ENCODE data around the gene CLEC2D.

CLEC2D gene

GRCh38 chr12:9651265-9651729 is 18.2 kb upstream of the CLEC2D start:
- DNase-seq (ENCODE audit: extremely low read depth, low read depth), result no peak
- H3K4me3 ChIP-seq (replicated peaks; ENCODE audit: low read depth, low read length), result no peak overlapping the region
- no peak for TF ChIP-seq CTCF (IDR thresholded peaks at IDR 0.05; ENCODE audit: low read depth, low read length, missing control alignments)

GRCh38 chr12:9660046-9660445 is 9.5 kb upstream of the CLEC2D start:
- no peak for TF ChIP-seq CTCF (IDR thresholded peaks at IDR 0.05; ENCODE audit: low read depth, low read length, missing control alignments)
- no peak for DNase-seq (ENCODE audit: extremely low read depth, low read depth)
- no peak overlapping the region for H3K4me3 ChIP-seq (replicated peaks; ENCODE audit: low read depth, low read length)

GRCh38 chr12:9661720-9662119 is 7.8 kb upstream of the CLEC2D start:
- no peak for DNase-seq (ENCODE audit: extremely low read depth, low read depth)
- no peak for TF ChIP-seq CTCF (IDR thresholded peaks at IDR 0.05; ENCODE audit: low read depth, low read length, missing control alignments)
- no peak overlapping the region for H3K4me3 ChIP-seq (replicated peaks; ENCODE audit: low read depth, low read length)

GRCh38 chr12:9662488-9662887 is 7.0 kb upstream of the CLEC2D start:
- no peak for DNase-seq (ENCODE audit: extremely low read depth, low read depth)
- TF ChIP-seq CTCF (IDR thresholded peaks at IDR 0.05; ENCODE audit: low read depth, low read length, missing control alignments), result no peak
- no peak overlapping the region for H3K4me3 ChIP-seq (replicated peaks; ENCODE audit: low read depth, low read length)

- no peak overlapping the region for H3K4me3 ChIP-seq (replicated peaks; ENCODE audit: low read depth, low read length)
Measured at GRCh38 chr12:9667403-9668160, 1.9 kb upstream of the CLEC2D start.

GRCh38 chr12:9668161-9669018 is 1.1 kb upstream of the CLEC2D start:
- no peak for TF ChIP-seq CTCF (IDR thresholded peaks at IDR 0.05; ENCODE audit: low read depth, low read length, missing control alignments)
- H3K4me3 ChIP-seq (replicated peaks; ENCODE audit: low read depth, low read length), result no peak overlapping the region
- DNase-seq (ENCODE audit: extremely low read depth, low read depth), result no peak

More at GRCh38 chr12:9667403-9668160, 1.9 kb upstream of the CLEC2D start:
- TF ChIP-seq CTCF (IDR thresholded peaks at IDR 0.05; ENCODE audit: low read depth, low read length, missing control alignments), result no peak
- no peak for DNase-seq (ENCODE audit: extremely low read depth, low read depth)

Measured in HFF-Myc (cell line).